ENCODE data around the gene ZNF585A.

GRCh38 chr19:37220383-37220782 lies 47.9 kb upstream of the ZNF585A start:
- no peak for TF ChIP-seq POLR2AphosphoS5 (IDR thresholded peaks at IDR 0.05; ENCODE audit: low read depth, low read length)
- no peak for TF ChIP-seq POLR2A (IDR thresholded peaks at IDR 0.05; ENCODE audit: low read depth, low read length)
- TF ChIP-seq TAF1 (IDR thresholded peaks at IDR 0.05; ENCODE audit: low read depth, low read length): no peak
- no peak for TF ChIP-seq POU2F2 (IDR thresholded peaks at IDR 0.05; ENCODE audit: low read depth, low read length)
- TF ChIP-seq SPI1 (IDR thresholded peaks at IDR 0.05; ENCODE audit: low read depth, low read length): no peak
